SK-N-SH (cell line): ENCODE measurements around the gene AIRE. TPM values are rescaled to one million over a fixed set of nuclear protein-coding genes. Genes with fewer than 3 reads are reported as not detected.

Experiments used
- CTCF ChIA-PET: fragments of 300-600, 350-600 bp; formaldehyde crosslinking; extraction: SDS; loops from one replicate; lab custom pipeline; 2021; lab: Yijun Ruan, JAX
- POLR2A ChIA-PET: fragments of 350-600 bp; sonication (Branson Sonifier 250); formaldehyde crosslinking; extraction: SDS; loops from one replicate; lab custom pipeline; 2020; ENCODE audit warnings: antibody characterized with exemption, inconsistent platforms; lab: Yijun Ruan, JAX
- DNase-seq: peaks from one replicate; pipeline ENCODE4 v3.0.0; 2012
- H2AFZ ChIP-seq: fragments of 200-600 bp; sonication (generic); 2 replicates; pipeline ENCODE4 v1.8.1; 2016; ENCODE audit warnings: antibody characterized with exemption, mild to moderate bottlenecking, low read depth
- H3F3A ChIP-seq: fragments of 200-600 bp; sonication (generic); replicated peaks from 2 replicates; pipeline ENCODE3; 2016; ENCODE audit warnings: antibody characterized with exemption, mild to moderate bottlenecking; ENCODE audit not compliant: insufficient read depth
- H3K27ac ChIP-seq, 2 experiments: fragments of 200-500 bp in 1 of 2; fragments of 200-600 bp in 1 of 2; sonication (Bioruptor generic) in 1 of 2; sonication (generic), shearing (Covaris generic) in 1 of 2; 2 replicates each; pipeline versions ENCODE4 v1.5.1 to v1.6.1; 2014 to 2016; ENCODE audit warnings: low read depth in 2 of 2, inconsistent platforms in 1 of 2, low read length in 1 of 2, mild to moderate bottlenecking in 1 of 2, mixed read lengths in 1 of 2
- H3K27me3 ChIP-seq: fragments of 200-600 bp; sonication (generic), shearing (Covaris generic); 2 replicates; pipeline ENCODE4 v1.6.1; 2016; ENCODE audit warnings: mixed run types; ENCODE audit not compliant: insufficient read depth
- H3K36me3 ChIP-seq, 2 experiments: fragments of 200-500 bp in 1 of 2; fragments of 200-600 bp in 1 of 2; sonication (Bioruptor generic) in 1 of 2; sonication (generic) in 1 of 2; replicated peaks in 1 of 2; 2 replicates each; pipeline versions ENCODE3 to v1.5.1; 2014 to 2016; ENCODE audit warnings: low read length in 1 of 2, mild to moderate bottlenecking in 1 of 2; ENCODE audit not compliant: insufficient read depth in 2 of 2, control insufficient read depth in 1 of 2
- H3K4me1 ChIP-seq, 2 experiments: fragments of 200-500 bp in 1 of 2; fragments of 200-600 bp in 1 of 2; sonication (Bioruptor generic) in 1 of 2; sonication (generic), shearing (Covaris generic) in 1 of 2; 2 replicates each; pipeline versions ENCODE4 v1.5.1 to v1.6.1; 2014 to 2016; ENCODE audit warnings: low read depth in 1 of 2, low read length in 1 of 2, mixed run types in 1 of 2; ENCODE audit not compliant: insufficient read depth in 2 of 2, control insufficient read depth in 1 of 2
- H3K4me2 ChIP-seq: fragments of 200-600 bp; sonication (generic), shearing (Covaris generic); 2 replicates; pipeline ENCODE4 v1.6.1; 2017; ENCODE audit warnings: mixed run types
- H3K4me3 ChIP-seq, 2 experiments: fragments of 200-500 bp in 1 of 2; fragments of 200-600 bp in 1 of 2; sonication (Bioruptor generic) in 1 of 2; sonication (generic), shearing (Covaris generic) in 1 of 2; 2 replicates each; pipeline versions ENCODE4 v1.5.1 to v1.8.1; 2014 to 2016; ENCODE audit warnings: low read depth in 2 of 2, inconsistent platforms in 1 of 2, low read length in 1 of 2, mild to moderate bottlenecking in 1 of 2, mixed read lengths in 1 of 2, moderate library complexity in 1 of 2
- H3K79me2 ChIP-seq: fragments of 200-600 bp; sonication (generic); 2 replicates; pipeline ENCODE4 v1.8.1; 2017; ENCODE audit warnings: mild to moderate bottlenecking; ENCODE audit not compliant: insufficient read depth
- H3K9ac ChIP-seq: fragments of 200-600 bp; sonication (generic); 2 replicates; pipeline ENCODE4 v1.6.1; 2017; ENCODE audit warnings: mixed run types
- H3K9me2 ChIP-seq: fragments of 200-600 bp; sonication (generic); 2 replicates; pipeline ENCODE4 v1.6.1; 2017; ENCODE audit warnings: mixed run types
- H3K9me3 ChIP-seq: fragments of 200-600 bp; sonication (generic); 2 replicates; pipeline ENCODE4 v1.6.1; 2017; ENCODE audit warnings: mixed run types, mild to moderate bottlenecking, moderate library complexity
- H4K20me1 ChIP-seq: fragments of 200-600 bp; sonication (generic); 2 replicates; pipeline ENCODE4 v1.6.1; 2017; ENCODE audit warnings: mild to moderate bottlenecking, mixed run types; ENCODE audit not compliant: insufficient read depth
- CHD2 ChIP-seq: fragments of 150-350 bp; IDR thresholded peaks from 2 replicates; pipeline ENCODE4 v1.6.1; 2018; ENCODE audit warnings: low read length; ENCODE audit not compliant: partially characterized antibody
- ELF1 ChIP-seq: IDR thresholded peaks from 2 replicates; pipeline ENCODE4 v1.4.0; 2012
- EP300 ChIP-seq, 2 experiments: IDR thresholded peaks; 2 replicates each; pipeline versions ENCODE4 v1.4.0 to v1.6.1; 2012; ENCODE audit warnings: borderline replicate concordance in 1 of 2, low read depth in 1 of 2, low read length in 1 of 2
- EZH2phosphoT487 ChIP-seq: fragments of 200-600 bp; sonication (generic); IDR thresholded peaks from 2 replicates; pipeline ENCODE4 v1.6.1; 2017; ENCODE audit warnings: low read depth, mixed run types, mild to moderate bottlenecking, antibody characterized with exemption, moderate library complexity, borderline replicate concordance
- GATA2 ChIP-seq: sonication (generic); formaldehyde crosslinking; IDR thresholded peaks from 2 replicates; pipeline ENCODE4 v1.5.0; 2020; ENCODE audit warnings: mild to moderate bottlenecking, missing genetic modification reagents
- MEF2A ChIP-seq: IDR thresholded peaks from 2 replicates; pipeline ENCODE4 v1.4.0; 2012; ENCODE audit warnings: low read depth, borderline replicate concordance
- MXI1 ChIP-seq: IDR thresholded peaks from 2 replicates; pipeline ENCODE4 v1.6.1; 2012; ENCODE audit warnings: mild to moderate bottlenecking, low read depth, low read length, improper control_type of control experiment
- NFIC ChIP-seq: IDR thresholded peaks from 2 replicates; pipeline ENCODE4 v1.4.0; 2012; ENCODE audit warnings: borderline replicate concordance
- NRF1 ChIP-seq: IDR thresholded peaks from 2 replicates; pipeline ENCODE4 v1.6.1; 2012; ENCODE audit warnings: low read depth, mild to moderate bottlenecking, low read length
- POLR2AphosphoS5 ChIP-seq: IDR thresholded peaks from 2 replicates; pipeline ENCODE4 v1.6.1; 2012; ENCODE audit warnings: low read depth, low read length
- RAD21 ChIP-seq: IDR thresholded peaks from 2 replicates; pipeline ENCODE4 v1.6.1; 2012; ENCODE audit warnings: mild to moderate bottlenecking, low read length
- SIN3A ChIP-seq: IDR thresholded peaks from 2 replicates; pipeline ENCODE4 v1.6.1; 2012; ENCODE audit warnings: low read depth, mild to moderate bottlenecking, low read length, moderate library complexity, borderline replicate concordance
- SMC3 ChIP-seq: IDR thresholded peaks from 2 replicates; pipeline ENCODE4 v1.6.1; 2012; ENCODE audit warnings: low read depth, low read length, improper control_type of control experiment
- TCF12 ChIP-seq: IDR thresholded peaks from 2 replicates; pipeline ENCODE4 v1.4.0; 2012
- TEAD4 ChIP-seq: IDR thresholded peaks from 2 replicates; pipeline ENCODE4 v1.4.0; 2012; ENCODE audit warnings: mild to moderate bottlenecking, borderline replicate concordance; ENCODE audit not compliant: insufficient read depth
- WGBS: methylation state at CpG from one replicate; pipeline ENCODE4 v1.1.6; 2017; ENCODE audit warnings: low lambda C conversion rate; 5-methylcytosine and 5-hydroxymethylcytosine counted together
- polyA plus RNA-seq, 3 experiments: library from polyadenylated mRNA; depleted of rRNA; stranded (reverse); fragments of >200 nt; gene quantifications; 2 replicates each; pipeline ENCODE4 v1.2.3, GENCODE V29; 2012
- TF ChIP-seq, protein P1 (sequence below): fragments of 200-600 bp; sonication (generic); IDR thresholded peaks from 2 replicates; pipeline ENCODE4 v1.6.1; 2017; ENCODE audit warnings: antibody characterized with exemption, mild to moderate bottlenecking, moderate library complexity
- TF ChIP-seq, protein P2 (sequence below): IDR thresholded peaks from 2 replicates; pipeline ENCODE4; 2012
- TF ChIP-seq, protein P3 (sequence below): IDR thresholded peaks from 2 replicates; pipeline ENCODE4 v1.4.0; 2012; ENCODE audit warnings: low read depth
- TF ChIP-seq, protein P4 (sequence below): IDR thresholded peaks from 2 replicates; pipeline ENCODE4 v1.4.0; 2012; ENCODE audit warnings: low read depth, borderline replicate concordance
- TF ChIP-seq, protein P5 (sequence below): IDR thresholded peaks from 2 replicates; pipeline ENCODE4 v1.6.1; 2012; ENCODE audit warnings: mild to moderate bottlenecking, low read depth, low read length, moderate library complexity

Gene AIRE
- polyA plus RNA-seq, 1 of the 3 experiments (the other 2 are of a cell fraction), result not detected

DNA sequence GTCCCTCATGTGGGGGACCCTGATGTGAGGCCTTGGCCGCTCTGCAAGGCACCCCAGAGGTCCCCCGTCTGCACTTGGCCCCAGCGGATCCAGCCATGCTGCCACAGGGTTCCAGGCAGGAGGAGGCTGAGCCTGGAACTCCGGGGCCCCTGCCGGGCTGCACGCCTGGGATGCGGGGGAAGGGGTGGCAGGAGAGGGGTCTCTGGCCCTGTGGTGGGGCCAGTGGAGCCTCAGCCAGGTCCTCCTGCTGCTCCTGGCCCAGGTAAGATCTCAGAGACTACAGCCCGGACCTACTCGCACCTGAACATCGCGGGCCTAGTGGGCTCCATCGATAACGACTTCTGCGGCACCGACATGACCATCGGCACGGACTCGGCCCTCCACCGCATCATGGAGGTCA is 27.0 kb downstream of the AIRE start:
- H3K9me3 ChIP-seq, result no peaks in the 10 kb centered on the region
- H3K9me2 ChIP-seq, result no peaks in the 10 kb centered on the region
- WGBS, result no CpG with 5 or more reads among the region's 19 CpGs
- DNase-seq, result no peak
- no peaks in the 10 kb centered on the region for H3F3A ChIP-seq
- peaks cover 0 to 30% of the 10 kb centered on the region in 2 experiments for H3K36me3 ChIP-seq
- no peak overlapping the region for H2AFZ ChIP-seq
- H3K9ac ChIP-seq, result no peak overlapping the region
- H3K4me1 ChIP-seq, result no peaks in the 10 kb centered on the region
- CTCF ChIA-PET, result interaction anchor here (2.1 kb wide), 1 partner anchor 15 kb away, joined by 5 read pairs; no protein-coding TSS in a partner anchor
- H3K27me3 ChIP-seq, result no peaks in the 10 kb centered on the region
- TF ChIP-seq MXI1, result no peak
- TF ChIP-seq, protein P1, sequence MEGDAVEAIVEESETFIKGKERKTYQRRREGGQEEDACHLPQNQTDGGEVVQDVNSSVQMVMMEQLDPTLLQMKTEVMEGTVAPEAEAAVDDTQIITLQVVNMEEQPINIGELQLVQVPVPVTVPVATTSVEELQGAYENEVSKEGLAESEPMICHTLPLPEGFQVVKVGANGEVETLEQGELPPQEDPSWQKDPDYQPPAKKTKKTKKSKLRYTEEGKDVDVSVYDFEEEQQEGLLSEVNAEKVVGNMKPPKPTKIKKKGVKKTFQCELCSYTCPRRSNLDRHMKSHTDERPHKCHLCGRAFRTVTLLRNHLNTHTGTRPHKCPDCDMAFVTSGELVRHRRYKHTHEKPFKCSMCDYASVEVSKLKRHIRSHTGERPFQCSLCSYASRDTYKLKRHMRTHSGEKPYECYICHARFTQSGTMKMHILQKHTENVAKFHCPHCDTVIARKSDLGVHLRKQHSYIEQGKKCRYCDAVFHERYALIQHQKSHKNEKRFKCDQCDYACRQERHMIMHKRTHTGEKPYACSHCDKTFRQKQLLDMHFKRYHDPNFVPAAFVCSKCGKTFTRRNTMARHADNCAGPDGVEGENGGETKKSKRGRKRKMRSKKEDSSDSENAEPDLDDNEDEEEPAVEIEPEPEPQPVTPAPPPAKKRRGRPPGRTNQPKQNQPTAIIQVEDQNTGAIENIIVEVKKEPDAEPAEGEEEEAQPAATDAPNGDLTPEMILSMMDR, result no peak
- TF ChIP-seq EP300 (IDR thresholded peaks at IDR 0.05; ENCODE audit: borderline replicate concordance in 1 of 2, low read depth in 1 of 2, low read length in 1 of 2), result no peak
- no peak for TF ChIP-seq MEF2A
- TF ChIP-seq, protein P2, sequence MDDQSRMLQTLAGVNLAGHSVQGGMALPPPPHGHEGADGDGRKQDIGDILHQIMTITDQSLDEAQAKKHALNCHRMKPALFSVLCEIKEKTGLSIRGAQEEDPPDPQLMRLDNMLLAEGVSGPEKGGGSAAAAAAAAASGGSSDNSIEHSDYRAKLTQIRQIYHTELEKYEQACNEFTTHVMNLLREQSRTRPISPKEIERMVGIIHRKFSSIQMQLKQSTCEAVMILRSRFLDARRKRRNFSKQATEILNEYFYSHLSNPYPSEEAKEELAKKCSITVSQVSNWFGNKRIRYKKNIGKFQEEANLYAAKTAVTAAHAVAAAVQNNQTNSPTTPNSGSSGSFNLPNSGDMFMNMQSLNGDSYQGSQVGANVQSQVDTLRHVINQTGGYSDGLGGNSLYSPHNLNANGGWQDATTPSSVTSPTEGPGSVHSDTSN, result no peak
- TF ChIP-seq, protein P3, sequence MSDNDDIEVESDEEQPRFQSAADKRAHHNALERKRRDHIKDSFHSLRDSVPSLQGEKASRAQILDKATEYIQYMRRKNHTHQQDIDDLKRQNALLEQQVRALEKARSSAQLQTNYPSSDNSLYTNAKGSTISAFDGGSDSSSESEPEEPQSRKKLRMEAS, result no peak
- TF ChIP-seq POLR2AphosphoS5, result no peak
- TF ChIP-seq TCF12, result no peak
- TF ChIP-seq EZH2phosphoT487, result no peak
- TF ChIP-seq GATA2 (CRISPR knock-in tag), result no peak
- TF ChIP-seq SIN3A, result no peak
- no peak for TF ChIP-seq SMC3
- no peak for TF ChIP-seq ELF1
- TF ChIP-seq RAD21, result no peak
- no peak for TF ChIP-seq TEAD4
- no peak for TF ChIP-seq NRF1
- no peak for TF ChIP-seq NFIC
- TF ChIP-seq, protein P4, sequence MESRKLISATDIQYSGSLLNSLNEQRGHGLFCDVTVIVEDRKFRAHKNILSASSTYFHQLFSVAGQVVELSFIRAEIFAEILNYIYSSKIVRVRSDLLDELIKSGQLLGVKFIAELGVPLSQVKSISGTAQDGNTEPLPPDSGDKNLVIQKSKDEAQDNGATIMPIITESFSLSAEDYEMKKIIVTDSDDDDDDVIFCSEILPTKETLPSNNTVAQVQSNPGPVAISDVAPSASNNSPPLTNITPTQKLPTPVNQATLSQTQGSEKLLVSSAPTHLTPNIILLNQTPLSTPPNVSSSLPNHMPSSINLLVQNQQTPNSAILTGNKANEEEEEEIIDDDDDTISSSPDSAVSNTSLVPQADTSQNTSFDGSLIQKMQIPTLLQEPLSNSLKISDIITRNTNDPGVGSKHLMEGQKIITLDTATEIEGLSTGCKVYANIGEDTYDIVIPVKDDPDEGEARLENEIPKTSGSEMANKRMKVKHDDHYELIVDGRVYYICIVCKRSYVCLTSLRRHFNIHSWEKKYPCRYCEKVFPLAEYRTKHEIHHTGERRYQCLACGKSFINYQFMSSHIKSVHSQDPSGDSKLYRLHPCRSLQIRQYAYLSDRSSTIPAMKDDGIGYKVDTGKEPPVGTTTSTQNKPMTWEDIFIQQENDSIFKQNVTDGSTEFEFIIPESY, result no peak
- no peak for TF ChIP-seq CHD2
- TF ChIP-seq, protein P5, sequence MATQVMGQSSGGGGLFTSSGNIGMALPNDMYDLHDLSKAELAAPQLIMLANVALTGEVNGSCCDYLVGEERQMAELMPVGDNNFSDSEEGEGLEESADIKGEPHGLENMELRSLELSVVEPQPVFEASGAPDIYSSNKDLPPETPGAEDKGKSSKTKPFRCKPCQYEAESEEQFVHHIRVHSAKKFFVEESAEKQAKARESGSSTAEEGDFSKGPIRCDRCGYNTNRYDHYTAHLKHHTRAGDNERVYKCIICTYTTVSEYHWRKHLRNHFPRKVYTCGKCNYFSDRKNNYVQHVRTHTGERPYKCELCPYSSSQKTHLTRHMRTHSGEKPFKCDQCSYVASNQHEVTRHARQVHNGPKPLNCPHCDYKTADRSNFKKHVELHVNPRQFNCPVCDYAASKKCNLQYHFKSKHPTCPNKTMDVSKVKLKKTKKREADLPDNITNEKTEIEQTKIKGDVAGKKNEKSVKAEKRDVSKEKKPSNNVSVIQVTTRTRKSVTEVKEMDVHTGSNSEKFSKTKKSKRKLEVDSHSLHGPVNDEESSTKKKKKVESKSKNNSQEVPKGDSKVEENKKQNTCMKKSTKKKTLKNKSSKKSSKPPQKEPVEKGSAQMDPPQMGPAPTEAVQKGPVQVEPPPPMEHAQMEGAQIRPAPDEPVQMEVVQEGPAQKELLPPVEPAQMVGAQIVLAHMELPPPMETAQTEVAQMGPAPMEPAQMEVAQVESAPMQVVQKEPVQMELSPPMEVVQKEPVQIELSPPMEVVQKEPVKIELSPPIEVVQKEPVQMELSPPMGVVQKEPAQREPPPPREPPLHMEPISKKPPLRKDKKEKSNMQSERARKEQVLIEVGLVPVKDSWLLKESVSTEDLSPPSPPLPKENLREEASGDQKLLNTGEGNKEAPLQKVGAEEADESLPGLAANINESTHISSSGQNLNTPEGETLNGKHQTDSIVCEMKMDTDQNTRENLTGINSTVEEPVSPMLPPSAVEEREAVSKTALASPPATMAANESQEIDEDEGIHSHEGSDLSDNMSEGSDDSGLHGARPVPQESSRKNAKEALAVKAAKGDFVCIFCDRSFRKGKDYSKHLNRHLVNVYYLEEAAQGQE, result no peak
- H3K27ac ChIP-seq, result no peak overlapping the region
- POLR2A ChIA-PET, result no interaction called here
- no peak overlapping the region for H3K4me3 ChIP-seq
- H3K79me2 ChIP-seq, result peaks cover 8% of the 10 kb centered on the region; the same call in 1 of the 2 replicates
- H4K20me1 ChIP-seq, result peaks cover under 1% of the 10 kb centered on the region; the same call in 1 of the 2 replicates
- H3K4me2 ChIP-seq, result no peak overlapping the region
